GM10248 (cell line): ENCODE measurements around the gene ATP9A.
"Not testable (repeated sequence)": the region's sequence is repeated elsewhere in the genome, so short reads cannot be mapped to it uniquely, and the experiment has no call there.

Source experiments
- CTCF ChIA-PET: fragments of 300-600 bp; sonication (Branson Sonifier 250); formaldehyde crosslinking; extraction: SDS; loops from one replicate; lab custom pipeline; 2021; ENCODE audit warnings: antibody characterized with exemption; lab: Yijun Ruan, JAX
- POLR2A ChIA-PET: fragments of 350-650 bp; sonication (Branson Sonifier 250); formaldehyde crosslinking; extraction: SDS; loops from one replicate; lab custom pipeline; 2020; ENCODE audit warnings: antibody characterized with exemption; lab: Yijun Ruan, JAX
- DNase-seq: peaks from one replicate; pipeline ENCODE4 v3.0.0; 2012; ENCODE audit errors: extremely low spot score
- CTCF ChIP-seq: IDR thresholded peaks from 2 replicates; pipeline ENCODE4 v1.5.1; 2012; ENCODE audit warnings: mild to moderate bottlenecking, low read depth; ENCODE audit errors: extremely low read depth, missing control alignments, control extremely low read depth

Gene ATP9A

GRCh38 chr20:51740838-51741237, 27.4 kb downstream of the ATP9A start:
- CTCF ChIA-PET: no interaction called here
- no peak for TF ChIP-seq CTCF
- DNase-seq: no peak
- POLR2A ChIA-PET: no interaction called here

GRCh38 chr20:51740308-51740707, 27.9 kb downstream of the ATP9A start:
- DNase-seq, CTCF ChIA-PET, POLR2A ChIA-PET: not testable (repeated sequence)

GRCh38 chr20:51739722-51740249, 28.4 kb downstream of the ATP9A start:
- CTCF ChIA-PET: no interaction called here
- TF ChIP-seq CTCF: no peak
- DNase-seq: no peak
- POLR2A ChIA-PET: no interaction called here

- ChIA-PET CTCF (interaction anchor here (1.5 kb wide), 1 partner anchor 38 kb away, joined by 3 read pairs; no protein-coding TSS in a partner anchor), POLR2A (no interaction called here)
- no peak for DNase-seq
- TF ChIP-seq CTCF: no peak
Measured at GRCh38 chr20:51738877-51739447, 29.2 kb downstream of the ATP9A start.

- DNase-seq, POLR2A ChIA-PET: not testable (repeated sequence)
- CTCF ChIA-PET: interaction anchor here (1.5 kb wide), 1 partner anchor 37 kb away, joined by 3 read pairs; no protein-coding TSS in a partner anchor
Measured at GRCh38 chr20:51738261-51738660, 29.9 kb downstream of the ATP9A start.

- no peak for TF ChIP-seq CTCF
- ChIA-PET CTCF (no interaction called here), POLR2A (no interaction called here)
- no peak for DNase-seq
Measured at GRCh38 chr20:51736947-51737346, 31.2 kb downstream of the ATP9A start.

GRCh38 chr20:51735728-51736600, 32.2 kb downstream of the ATP9A start:
- POLR2A ChIA-PET: no interaction called here

More at GRCh38 chr20:51735728-51736600, 32.2 kb downstream of the ATP9A start:
- no peak for TF ChIP-seq CTCF
- CTCF ChIA-PET: interaction anchor here (1.4 kb wide), 1 partner anchor 14 kb away, joined by 4 read pairs; no protein-coding TSS in a partner anchor
- DNase-seq: no peak
